Inflammatory macrophage treated with lipopolysaccharide for 1 hour (primary cell): ENCODE results near the gene IKZF3.
"Not testable (repeated sequence)": the region's sequence is repeated elsewhere in the genome, so short reads cannot be mapped to it uniquely, and the experiment has no call there.

Experiments used
- DNase-seq, 2 donors: peaks; one replicate each; pipeline ENCODE4 v3.0.0-alpha.2; 2020 to 2022

IKZF3 gene

GRCh38 chr17:39777534-39778365 lies 86.4 kb downstream of the IKZF3 start:
- no peak for DNase-seq

DNA sequence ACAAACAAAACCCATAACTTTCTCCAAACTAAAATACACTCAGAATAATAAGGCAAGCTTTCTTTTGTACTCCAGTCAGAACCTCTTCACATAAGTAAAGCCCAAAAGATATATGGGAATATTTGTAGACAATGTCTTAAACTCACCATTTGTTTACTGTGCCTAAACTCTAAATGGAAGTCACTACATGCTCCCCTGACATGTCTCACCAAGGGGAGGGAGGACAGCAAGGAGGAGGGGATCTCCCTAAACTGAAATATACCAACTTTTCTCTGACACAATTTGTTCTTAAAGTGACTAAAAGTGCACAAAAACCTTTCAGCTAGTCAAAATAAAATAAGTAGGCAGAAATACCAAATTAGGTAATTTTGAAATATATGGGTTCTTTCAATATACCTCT lies 87.9 kb downstream of the IKZF3 start:
- DNase-seq, result no peak

GRCh38 chr17:39775031-39775430 lies 89.1 kb downstream of the IKZF3 start:
- DNase-seq, result no peak

GRCh38 chr17:39774047-39774446 lies 90.1 kb downstream of the IKZF3 start:
- DNase-seq, result no peak

DNA sequence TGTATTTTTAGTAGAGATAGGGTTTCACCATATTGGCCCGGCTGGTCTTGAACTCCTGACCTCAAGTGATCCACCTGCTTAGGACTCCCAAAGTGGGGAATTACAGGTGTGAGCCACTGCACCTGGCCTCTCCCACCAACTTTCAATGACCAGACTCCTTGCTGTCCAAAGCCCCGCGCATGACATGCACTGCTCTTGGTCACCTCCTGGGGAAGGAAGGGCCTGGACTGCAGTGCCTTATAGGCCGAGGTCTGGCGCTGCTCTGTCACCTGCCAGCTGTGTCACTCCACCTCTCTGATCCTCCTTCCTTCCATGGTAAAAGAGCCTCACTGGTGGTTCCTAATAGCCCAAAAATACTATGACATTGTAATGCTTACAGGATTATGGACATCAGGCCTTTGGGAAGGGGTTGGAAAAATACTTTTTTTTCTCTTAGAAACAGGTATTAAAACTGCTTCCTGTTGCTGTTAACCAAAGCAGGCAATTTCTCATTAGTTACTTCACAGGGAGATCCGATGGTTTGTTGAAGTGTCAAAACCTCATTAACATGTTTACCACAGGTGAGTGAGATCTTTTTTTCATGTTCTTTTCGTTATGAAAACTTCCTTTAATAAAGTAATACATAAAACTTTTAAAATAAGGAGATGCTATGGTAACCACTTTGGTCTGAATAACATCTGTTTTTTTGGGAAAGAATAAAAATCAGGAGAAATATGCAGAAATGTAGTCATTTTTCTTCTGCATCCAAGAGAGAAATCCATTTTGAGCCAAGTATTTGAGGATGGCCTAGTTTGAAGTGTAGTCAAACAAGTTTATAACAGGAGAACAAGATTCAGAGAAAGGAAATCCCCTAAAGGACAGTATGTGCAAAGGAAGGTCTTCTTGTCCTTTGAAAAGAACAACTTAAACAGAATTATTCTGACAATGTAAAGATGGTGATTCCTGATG lies 90.9 kb downstream of the IKZF3 start:
- DNase-seq, result no peak

GRCh38 chr17:39772415-39772814 lies 91.7 kb downstream of the IKZF3 start:
- peak in 1 of 2 donors; percentile 7 for DNase-seq

DNA sequence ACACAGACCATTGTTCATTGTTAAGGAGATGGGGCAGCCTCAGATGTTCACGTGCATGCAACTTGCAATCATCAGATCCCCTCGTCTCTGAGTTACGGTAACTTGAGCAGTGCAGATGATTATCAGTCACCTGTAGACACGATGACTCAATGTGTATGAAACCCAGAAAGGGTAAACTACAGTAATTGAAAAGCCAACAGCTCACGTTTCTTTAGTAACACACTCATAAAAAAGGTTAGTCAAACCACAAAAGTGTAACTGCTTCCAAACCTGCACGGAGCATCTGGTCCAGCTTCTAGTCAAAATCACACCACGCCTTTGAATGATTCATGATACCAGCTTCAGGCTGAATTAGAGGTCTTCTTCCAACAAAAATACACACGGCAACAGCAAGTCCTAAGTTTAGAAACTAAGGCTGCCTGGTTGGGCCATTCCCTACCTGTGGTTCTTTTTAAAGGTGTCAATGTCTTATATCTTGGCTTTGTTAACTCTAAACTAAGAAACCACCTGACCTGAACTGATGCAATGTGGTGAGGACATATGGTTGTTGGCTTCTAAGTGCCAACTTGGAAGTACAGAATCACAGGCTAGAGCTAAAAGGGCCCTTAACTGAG lies 94.0 kb downstream of the IKZF3 start:
- DNase-seq, result no peak

GRCh38 chr17:39767147-39767546 lies 97.0 kb downstream of the IKZF3 start:
- no peak for DNase-seq

- DNase-seq, result no peak
Measured at GRCh38 chr17:39765766-39766165, 98.3 kb downstream of the IKZF3 start.

DNA sequence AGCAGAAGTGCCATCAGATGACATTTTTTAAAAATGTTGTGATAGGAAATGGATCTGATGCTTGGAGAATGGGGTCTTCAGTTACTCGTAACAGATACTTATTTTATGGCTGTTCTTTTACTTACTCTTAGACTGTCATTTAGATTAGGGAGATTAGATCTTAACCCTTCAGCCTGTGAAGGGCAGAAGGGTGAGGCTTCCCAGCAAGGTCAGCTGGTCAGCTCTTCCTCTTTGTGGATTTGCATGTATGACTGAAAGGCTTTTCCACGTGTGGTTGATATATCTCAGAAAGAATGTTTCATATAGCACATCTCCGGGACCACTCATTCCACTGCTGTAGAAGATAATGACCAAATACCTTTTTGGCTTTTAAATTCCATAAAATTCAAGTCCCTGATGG lies 98.9 kb downstream of the IKZF3 start:
- DNase-seq, result peak; percentile 23 to 46

DNA sequence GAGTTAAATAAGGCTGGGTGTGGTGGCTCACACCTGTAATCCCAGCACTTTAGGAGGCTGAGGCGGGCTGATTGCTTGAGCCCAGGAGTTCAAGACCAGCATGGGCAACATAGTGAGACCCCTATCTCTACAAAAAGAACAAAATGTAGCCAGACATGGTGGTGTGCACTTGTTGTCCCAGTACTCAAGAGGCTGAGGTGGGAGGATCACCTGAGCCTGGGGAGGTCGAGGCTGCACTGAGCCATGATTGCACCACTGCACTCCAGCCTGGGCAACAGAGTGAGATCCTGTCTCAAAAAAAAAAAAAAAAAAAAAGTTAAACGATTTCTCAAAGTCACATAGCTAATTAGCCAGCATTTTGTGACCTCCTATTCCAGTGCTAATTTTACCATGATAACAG lies 99.9 kb downstream of the IKZF3 start:
- DNase-seq, result not testable (repeated sequence)

DNA sequence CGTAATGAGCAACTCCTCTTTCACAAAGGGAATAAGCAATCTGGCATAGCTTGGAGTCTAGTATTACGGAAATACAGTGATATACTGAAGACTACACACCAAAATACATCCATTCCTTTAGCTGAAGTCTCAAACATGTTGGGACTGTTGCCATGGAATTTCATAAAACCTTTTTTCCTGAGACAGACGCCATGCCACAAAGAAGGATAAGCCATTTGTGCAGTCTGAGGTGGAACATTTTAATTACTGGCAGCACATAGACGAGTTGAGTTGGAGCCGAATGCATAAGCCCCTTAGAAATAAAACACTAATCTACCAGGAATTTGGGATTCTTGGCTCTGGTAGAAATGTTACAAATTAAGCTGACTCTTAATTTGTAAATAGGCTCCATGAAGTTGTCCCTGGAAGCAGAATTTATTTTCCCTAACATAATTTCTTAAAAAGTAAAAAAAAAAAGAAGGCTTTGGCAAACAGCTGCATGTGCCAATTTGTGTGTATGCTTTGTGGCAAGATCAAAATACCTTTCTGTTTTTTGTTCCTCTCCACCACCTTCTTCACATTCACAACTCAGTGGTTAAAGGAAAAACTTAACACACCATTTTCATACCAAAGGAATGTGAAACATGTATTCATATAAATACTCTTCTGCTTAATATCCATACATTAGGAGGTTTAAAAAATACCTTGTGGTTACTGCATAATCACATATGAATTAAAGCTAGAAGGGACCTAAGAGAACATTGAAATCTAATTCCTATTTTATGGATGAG lies 100.9 kb downstream of the IKZF3 start:
- DNase-seq, result no peak

DNA sequence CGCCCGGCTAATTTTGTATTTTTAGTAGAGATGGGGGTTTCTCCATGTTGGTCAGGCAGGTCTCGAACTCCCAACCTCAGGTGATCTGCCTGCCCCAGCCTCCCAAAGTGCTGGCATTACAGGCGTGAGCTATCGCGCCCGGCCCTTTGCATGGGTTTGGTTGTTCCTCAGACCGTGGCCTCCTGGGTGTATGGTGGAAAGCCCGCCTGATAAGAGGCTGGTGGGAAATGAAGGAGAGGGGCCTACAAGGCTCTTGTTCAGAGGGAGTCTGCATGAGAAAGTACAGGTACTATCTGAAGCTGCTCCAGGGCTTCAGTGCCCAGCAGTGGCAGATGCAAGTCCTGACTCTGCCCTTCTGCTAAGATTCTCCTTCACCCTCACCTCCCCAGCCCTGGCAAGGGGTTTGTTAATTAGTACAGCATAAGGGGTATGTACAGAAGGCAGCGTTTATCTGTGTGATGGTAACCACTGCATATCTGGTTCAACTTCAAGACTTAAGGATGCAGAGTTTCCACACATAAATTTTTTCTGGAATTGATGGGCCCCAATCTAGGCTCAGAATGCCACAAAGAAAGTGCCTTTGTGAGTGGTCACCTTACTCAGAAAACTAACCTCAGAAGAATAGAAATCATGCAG lies 102.1 kb downstream of the IKZF3 start:
- no peak for DNase-seq

DNA sequence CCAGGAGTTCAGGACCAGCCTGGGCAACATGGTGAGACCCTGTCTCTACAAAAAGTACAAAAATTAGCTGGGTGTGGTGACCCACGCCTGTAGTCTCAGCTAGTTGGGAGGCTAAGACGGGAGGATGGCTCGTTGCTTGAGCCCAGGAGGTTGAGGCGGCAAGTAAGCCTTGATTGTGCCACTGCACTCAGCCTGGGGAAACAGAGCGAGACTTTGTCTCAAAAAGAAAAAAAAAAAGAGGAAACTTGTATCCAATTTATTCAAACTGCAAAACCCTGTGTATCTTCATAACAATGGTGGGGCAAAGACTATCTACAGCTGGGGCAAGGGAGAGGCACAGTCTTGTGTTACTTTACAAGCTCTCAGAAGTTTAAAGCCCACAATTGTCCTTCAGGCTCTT lies 104.9 kb downstream of the IKZF3 start:
- DNase-seq, result no peak

DNA sequence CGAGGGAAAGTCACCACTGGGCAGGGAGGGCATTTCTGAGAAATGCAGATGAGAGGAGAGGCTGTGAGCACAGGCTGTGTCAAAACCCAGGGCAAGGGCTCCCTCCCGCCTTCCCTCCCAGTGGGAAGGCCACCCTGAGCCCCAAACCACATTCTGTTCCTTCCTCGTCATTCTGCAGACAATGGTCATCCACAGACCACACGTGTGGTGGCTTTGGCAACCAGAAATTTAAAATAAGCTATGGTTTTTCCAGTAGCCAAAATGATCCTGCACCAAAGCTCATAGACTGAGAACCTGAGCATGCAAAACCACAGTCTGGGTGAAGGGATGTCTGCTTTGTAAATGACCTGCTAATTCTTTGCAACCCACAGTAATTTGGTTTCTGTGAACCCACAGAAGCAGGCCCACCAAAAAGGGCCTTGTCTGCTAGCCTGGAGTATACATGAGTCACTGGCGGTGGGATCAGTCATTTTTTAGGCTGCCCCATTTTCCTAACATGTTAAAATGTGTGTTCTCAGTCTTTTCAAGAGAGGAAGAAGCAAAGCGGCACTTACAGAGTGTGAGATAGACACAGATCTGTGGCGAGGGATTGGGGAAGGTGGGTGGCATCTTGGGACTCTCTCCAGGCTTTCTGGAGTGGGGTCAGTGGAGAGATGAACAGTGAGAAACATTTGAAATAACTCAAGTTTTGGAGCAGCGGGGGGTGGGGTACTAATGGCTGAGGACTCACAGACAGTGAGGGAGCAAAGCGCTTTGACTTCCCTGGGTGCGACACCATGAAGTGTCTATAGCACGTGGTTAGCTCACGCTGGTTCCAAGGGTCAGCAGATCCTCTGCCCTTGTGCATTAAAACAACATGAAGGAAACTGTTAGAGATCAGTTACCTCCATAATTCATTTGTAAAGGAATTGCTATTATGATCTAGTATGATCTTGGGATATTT lies 105.9 kb downstream of the IKZF3 start:
- DNase-seq, result no peak

GRCh38 chr17:39757176-39757662 lies 106.9 kb downstream of the IKZF3 start:
- no peak for DNase-seq

- no peak for DNase-seq
Measured at GRCh38 chr17:39756380-39757079, 107.6 kb downstream of the IKZF3 start.

GRCh38 chr17:39755554-39756379 lies 108.3 kb downstream of the IKZF3 start:
- no peak for DNase-seq

- no peak for DNase-seq
Measured at GRCh38 chr17:39754958-39755553, 109.1 kb downstream of the IKZF3 start.
